Mesendoderm (in vitro differentiated cells): ENCODE results near the gene NFKBIB.
"Not testable (repeated sequence)": the region's sequence is repeated elsewhere in the genome, so short reads cannot be mapped to it uniquely, and the experiment has no call there.

Experiments
- DNase-seq: peaks from one replicate; pipeline ENCODE4 v3.0.0; 2013
- H2AK5ac ChIP-seq: 2 replicates; pipeline ENCODE4 v1.6.1; 2013; ENCODE audit warnings: low read length, inconsistent platforms
- H2BK120ac ChIP-seq: 2 replicates; pipeline ENCODE4 v1.6.1; 2013; ENCODE audit warnings: low read depth, mild to moderate bottlenecking, low read length, moderate library complexity, mixed read lengths
- H2BK15ac ChIP-seq: replicated peaks from 2 replicates; pipeline ENCODE4 v1.6.1; 2013; ENCODE audit warnings: low read depth, mild to moderate bottlenecking, moderate library complexity
- H2BK5ac ChIP-seq: 2 replicates; pipeline ENCODE4 v1.6.1; 2013; ENCODE audit warnings: low read length, inconsistent platforms
- H3K18ac ChIP-seq: 2 replicates; pipeline ENCODE4 v1.6.1; 2013; ENCODE audit warnings: mild to moderate bottlenecking, low read length, mixed read lengths
- H3K23ac ChIP-seq: one replicate; pipeline ENCODE4 v1.6.1; 2013; ENCODE audit warnings: low read length
- H3K27ac ChIP-seq: 2 replicates; pipeline ENCODE4 v1.5.1; 2013; ENCODE audit warnings: low read depth, mild to moderate bottlenecking, inconsistent platforms, low read length, moderate library complexity
- H3K27me3 ChIP-seq: 2 replicates; pipeline ENCODE4 v1.6.1; 2013; ENCODE audit warnings: low read length, control low read depth, mild to moderate bottlenecking, inconsistent platforms; ENCODE audit not compliant: insufficient read depth, poor library complexity
- H3K36me3 ChIP-seq: 2 replicates; pipeline ENCODE4 v1.6.1; 2013; ENCODE audit warnings: low read length, inconsistent platforms; ENCODE audit not compliant: control insufficient read depth, insufficient read depth
- H3K4ac ChIP-seq: one replicate; pipeline ENCODE4 v1.6.1; 2013; ENCODE audit warnings: low read depth, mild to moderate bottlenecking, low read length, moderate library complexity
- H3K4me1 ChIP-seq: 2 replicates; pipeline ENCODE4 v1.6.1; 2013; ENCODE audit warnings: low read depth, low read length, inconsistent platforms; ENCODE audit not compliant: control insufficient read depth
- H3K4me2 ChIP-seq: 2 replicates; pipeline ENCODE4 v1.6.1; 2013; ENCODE audit warnings: low read length
- H3K4me3 ChIP-seq: 2 replicates; pipeline ENCODE4 v1.5.1; 2013; ENCODE audit warnings: mild to moderate bottlenecking, low read length
- H3K56ac ChIP-seq: one replicate; pipeline ENCODE4 v1.6.1; 2013; ENCODE audit warnings: low read length
- H3K79me1 ChIP-seq: 2 replicates; pipeline ENCODE4 v1.6.1; 2013; ENCODE audit warnings: low read length, inconsistent platforms
- H3K79me2 ChIP-seq: 2 replicates; pipeline ENCODE4 v1.6.1; 2013; ENCODE audit warnings: mild to moderate bottlenecking, low read length; ENCODE audit not compliant: control insufficient read depth, insufficient read depth
- H3K9ac ChIP-seq: 2 replicates; pipeline ENCODE4 v1.6.1; 2013; ENCODE audit warnings: low read length, inconsistent platforms
- H4K5ac ChIP-seq: one replicate; pipeline ENCODE4 v1.6.1; 2013; ENCODE audit warnings: low read length
- H4K8ac ChIP-seq: one replicate; pipeline ENCODE4 v1.6.1; 2013; ENCODE audit warnings: low read depth, mild to moderate bottlenecking, control low read depth, low read length, moderate library complexity
- WGBS: extraction: QIAGEN DNeasy Blood & Tissue Kit; methylation state at CpG from one replicate; pipeline ENCODE4 v1.1.7; 2013; ENCODE audit warnings: low lambda C conversion rate, missing lambda C conversion rate; ENCODE audit not compliant: insufficient coverage; ENCODE audit errors: extremely low coverage; 5-methylcytosine and 5-hydroxymethylcytosine counted together

The NFKBIB gene

DNA sequence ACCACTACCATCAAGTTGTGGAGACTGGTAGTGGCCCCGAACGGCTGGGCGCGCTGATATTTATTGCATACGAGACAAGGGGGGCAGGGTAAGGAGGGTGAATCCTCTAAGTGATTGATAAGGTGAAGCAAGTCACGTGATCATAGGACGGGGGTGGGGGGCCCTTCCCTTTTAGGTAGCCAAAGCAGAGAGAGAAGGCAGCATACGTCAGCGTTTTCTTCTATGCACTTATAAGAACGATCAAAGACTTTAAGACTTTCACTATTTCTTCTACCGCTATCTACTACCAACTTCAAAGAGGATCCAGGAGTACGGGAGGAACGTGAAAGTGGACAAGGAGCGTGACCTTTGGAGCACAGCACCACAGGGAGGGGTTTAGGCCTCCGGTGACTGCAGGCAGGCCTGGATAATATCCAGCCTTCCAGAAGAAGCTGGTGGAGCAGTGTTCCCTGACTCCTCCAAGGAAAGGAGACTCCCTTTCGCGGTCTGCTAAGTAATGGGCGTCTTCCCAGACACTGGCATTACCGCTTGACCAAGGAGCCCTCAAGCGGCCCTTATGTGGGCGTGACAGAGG lies 40.1 kb upstream of the NFKBIB start:
- H3K79me1 ChIP-seq, H3K4me2 ChIP-seq, H4K8ac ChIP-seq, H3K4ac ChIP-seq, H3K18ac ChIP-seq, H3K56ac ChIP-seq, H4K5ac ChIP-seq, H3K4me3 ChIP-seq, H3K79me2 ChIP-seq, H3K36me3 ChIP-seq, H2BK15ac ChIP-seq, H3K4me1 ChIP-seq, H3K27ac ChIP-seq, DNase-seq, H2BK120ac ChIP-seq, H3K27me3 ChIP-seq, H3K23ac ChIP-seq, H2AK5ac ChIP-seq, H3K9ac ChIP-seq, H2BK5ac ChIP-seq: not testable (repeated sequence)
- no CpG with 5 or more reads among the region's 21 CpGs for WGBS

DNA sequence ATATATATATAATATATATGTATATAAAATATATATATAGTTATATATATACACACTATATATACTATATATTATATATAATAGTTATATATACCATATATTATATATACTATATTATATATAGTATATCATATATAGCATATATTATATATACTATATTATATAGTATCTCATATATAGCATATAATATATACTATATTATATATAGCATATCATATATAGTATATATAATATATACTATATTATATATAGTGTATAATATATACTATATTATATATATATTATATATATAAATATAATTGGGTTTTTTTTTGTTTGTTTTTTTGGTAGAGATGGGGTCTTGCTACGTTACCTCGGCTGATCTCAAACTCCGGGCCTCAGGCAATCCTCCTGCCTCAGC lies 38.4 kb upstream of the NFKBIB start:
- H2BK15ac ChIP-seq, result no peak overlapping the region
- WGBS, result no CpG with 5 or more reads among the region's 3 CpGs
- no peak for DNase-seq
- no peak overlapping the region for H4K8ac ChIP-seq
- no peaks in the 10 kb centered on the region for H3K79me2 ChIP-seq
- H3K27ac ChIP-seq, result no peak overlapping the region
- no peaks in the 10 kb centered on the region for H3K36me3 ChIP-seq
- no peaks in the 10 kb centered on the region for H3K27me3 ChIP-seq
- H3K23ac ChIP-seq, result no peak overlapping the region
- no peak overlapping the region for H3K4me2 ChIP-seq
- no peaks in the 10 kb centered on the region for H3K4me1 ChIP-seq
- H3K4ac ChIP-seq, result no peak overlapping the region
- no peak overlapping the region for H3K4me3 ChIP-seq
- H3K56ac ChIP-seq, result no peak overlapping the region
- H2BK120ac ChIP-seq, result no peak overlapping the region
- H4K5ac ChIP-seq, result no peak overlapping the region
- no peak overlapping the region for H2AK5ac ChIP-seq
- H3K79me1 ChIP-seq, result no peaks in the 10 kb centered on the region
- H3K9ac ChIP-seq, result no peak overlapping the region
- H2BK5ac ChIP-seq, result no peak overlapping the region
- H3K18ac ChIP-seq, result no peak overlapping the region

GRCh38 chr19:38862321-38863059 lies 37.3 kb upstream of the NFKBIB start:
- Histone ChIP-seq H3K56ac (no peak overlapping the region), H3K4me2 (no peak overlapping the region), H4K8ac (no peak overlapping the region), H3K18ac (no peak overlapping the region), H3K79me2 (no peaks in the 10 kb centered on the region), H2AK5ac (no peak overlapping the region), H3K4me3 (no peak overlapping the region), H3K4ac (no peak overlapping the region), H2BK120ac (no peak overlapping the region), H3K27me3 (no peaks in the 10 kb centered on the region), H2BK15ac (no peak overlapping the region), H3K4me1 (no peaks in the 10 kb centered on the region), H3K23ac (no peak overlapping the region), H3K79me1 (no peaks in the 10 kb centered on the region), H4K5ac (no peak overlapping the region), H3K36me3 (no peaks in the 10 kb centered on the region), H3K27ac (no peak overlapping the region), H2BK5ac (no peak overlapping the region), H3K9ac (no peak overlapping the region)
- WGBS, result no CpG with 5 or more reads among the region's 10 CpGs
- no peak for DNase-seq

GRCh38 chr19:38867171-38867780 lies 32.5 kb upstream of the NFKBIB start:
- H3K56ac ChIP-seq, result no peak overlapping the region
- no peaks in the 10 kb centered on the region for H3K79me2 ChIP-seq
- no peak overlapping the region for H3K27ac ChIP-seq
- H3K4ac ChIP-seq, result no peak overlapping the region
- H3K4me1 ChIP-seq, result peaks cover 2% of the 10 kb centered on the region
- no peak overlapping the region for H3K4me3 ChIP-seq
- H4K8ac ChIP-seq, result no peak overlapping the region
- no peaks in the 10 kb centered on the region for H3K27me3 ChIP-seq
- H2BK5ac ChIP-seq, result no peak overlapping the region
- H3K23ac ChIP-seq, result no peak overlapping the region
- H3K4me2 ChIP-seq, result no peak overlapping the region
- no peak overlapping the region for H2AK5ac ChIP-seq
- H3K36me3 ChIP-seq, result no peaks in the 10 kb centered on the region
- no peak overlapping the region for H2BK120ac ChIP-seq
- H3K9ac ChIP-seq, result no peak overlapping the region
- no peak overlapping the region for H2BK15ac ChIP-seq
- no peak overlapping the region for H4K5ac ChIP-seq
- no CpG with 5 or more reads among the region's 10 CpGs for WGBS
- no peaks in the 10 kb centered on the region for H3K79me1 ChIP-seq
- H3K18ac ChIP-seq, result no peak overlapping the region
- DNase-seq, result no peak

DNA sequence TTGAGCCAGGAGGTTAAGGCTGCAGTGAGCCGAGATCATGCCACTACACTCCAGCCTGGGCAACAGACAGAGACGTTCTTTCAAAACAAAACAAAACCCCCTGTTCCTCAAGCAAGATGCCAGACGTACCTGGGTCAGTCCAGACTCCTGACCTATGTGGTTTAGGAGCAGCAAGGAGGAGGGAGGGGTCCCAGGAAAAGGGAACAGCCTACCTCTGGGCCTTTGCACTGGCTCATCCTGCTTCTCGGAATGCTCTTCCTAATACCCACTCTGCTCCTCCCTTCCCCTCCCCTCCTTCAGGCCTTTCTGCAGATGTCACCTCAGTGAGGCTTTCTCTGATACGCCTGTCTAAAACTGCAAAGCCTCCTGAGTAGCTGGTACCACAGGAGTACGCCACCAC lies 31.2 kb upstream of the NFKBIB start:
- Histone ChIP-seq H3K4me2 (no peak overlapping the region), H3K4me3 (no peak overlapping the region), H2AK5ac (no peak overlapping the region), H4K8ac (no peak overlapping the region), H3K18ac (no peak overlapping the region), H3K79me1 (no peaks in the 10 kb centered on the region), H2BK120ac (no peak overlapping the region), H3K23ac (no peak overlapping the region), H3K27ac (no peak overlapping the region), H3K27me3 (no peaks in the 10 kb centered on the region), H3K79me2 (no peaks in the 10 kb centered on the region), H3K4ac (no peak overlapping the region), H3K56ac (no peak overlapping the region), H2BK5ac (no peak overlapping the region), H2BK15ac (no peak overlapping the region), H3K4me1 (peaks cover 2% of the 10 kb centered on the region), H3K9ac (no peak overlapping the region), H4K5ac (no peak overlapping the region), H3K36me3 (no peaks in the 10 kb centered on the region)
- no CpG with 5 or more reads among the region's 6 CpGs for WGBS
- peak; percentile 21 for DNase-seq
